ENCODE measurements around the gene MYO3B.

DNA sequence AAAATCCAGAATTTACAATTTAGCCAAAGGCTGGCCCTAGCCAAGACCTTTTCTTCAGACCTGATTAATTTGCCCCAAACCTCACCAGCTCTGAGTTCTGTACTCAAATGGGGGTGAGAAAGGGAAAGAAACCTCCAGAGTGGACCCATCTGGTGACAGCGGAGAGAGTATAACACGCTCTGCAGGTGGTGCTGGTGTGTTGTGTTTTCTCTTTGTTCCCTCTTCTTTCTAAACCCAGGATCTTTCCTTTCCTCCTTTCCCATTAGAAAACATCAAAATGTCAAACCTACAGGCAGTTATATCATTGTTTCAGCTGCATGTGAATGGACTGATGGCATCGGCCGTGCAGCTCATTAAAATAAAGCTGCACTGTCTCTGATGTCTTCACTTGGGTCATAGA, 283.9 kb downstream of the MYO3B start:
- TF ChIP-seq POLR2AphosphoS5 (IDR thresholded peaks at IDR 0.05; ENCODE audit: low read depth, low read length) (no peak), YY1 (IDR thresholded peaks at IDR 0.05; ENCODE audit: low read depth) (no peak), SMC3 (IDR thresholded peaks at IDR 0.05; ENCODE audit: low read depth, low read length) (no peak), JUND (IDR thresholded peaks at IDR 0.05) (no peak), RXRA (IDR thresholded peaks at IDR 0.05; ENCODE audit: borderline replicate concordance, low read depth) (no peak), TAF1 (IDR thresholded peaks at IDR 0.05; ENCODE audit: borderline replicate concordance, low read depth, low read length) (no peak)
- TF ChIP-seq, protein P1, sequence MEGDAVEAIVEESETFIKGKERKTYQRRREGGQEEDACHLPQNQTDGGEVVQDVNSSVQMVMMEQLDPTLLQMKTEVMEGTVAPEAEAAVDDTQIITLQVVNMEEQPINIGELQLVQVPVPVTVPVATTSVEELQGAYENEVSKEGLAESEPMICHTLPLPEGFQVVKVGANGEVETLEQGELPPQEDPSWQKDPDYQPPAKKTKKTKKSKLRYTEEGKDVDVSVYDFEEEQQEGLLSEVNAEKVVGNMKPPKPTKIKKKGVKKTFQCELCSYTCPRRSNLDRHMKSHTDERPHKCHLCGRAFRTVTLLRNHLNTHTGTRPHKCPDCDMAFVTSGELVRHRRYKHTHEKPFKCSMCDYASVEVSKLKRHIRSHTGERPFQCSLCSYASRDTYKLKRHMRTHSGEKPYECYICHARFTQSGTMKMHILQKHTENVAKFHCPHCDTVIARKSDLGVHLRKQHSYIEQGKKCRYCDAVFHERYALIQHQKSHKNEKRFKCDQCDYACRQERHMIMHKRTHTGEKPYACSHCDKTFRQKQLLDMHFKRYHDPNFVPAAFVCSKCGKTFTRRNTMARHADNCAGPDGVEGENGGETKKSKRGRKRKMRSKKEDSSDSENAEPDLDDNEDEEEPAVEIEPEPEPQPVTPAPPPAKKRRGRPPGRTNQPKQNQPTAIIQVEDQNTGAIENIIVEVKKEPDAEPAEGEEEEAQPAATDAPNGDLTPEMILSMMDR (IDR thresholded peaks at IDR 0.05): no peak

All from SK-N-SH (cell line).